ENCODE data around the gene RFX4.

GRCh38 chr12:106715582-106715981 is 132.8 kb downstream of the RFX4 start:
- TF ChIP-seq POLR2AphosphoS5 (IDR thresholded peaks at IDR 0.05; ENCODE audit: low read depth, low read length) = no peak
- TF ChIP-seq POLR2A (IDR thresholded peaks at IDR 0.05; ENCODE audit: low read depth, low read length) = no peak
- TF ChIP-seq SPI1 (IDR thresholded peaks at IDR 0.05; ENCODE audit: low read depth, low read length) = no peak
- no peak for TF ChIP-seq TAF1 (IDR thresholded peaks at IDR 0.05; ENCODE audit: low read depth, low read length)
- no peak for TF ChIP-seq PAX5 (IDR thresholded peaks at IDR 0.05; ENCODE audit: insufficient read depth, low read length, severe bottlenecking)
- no peak for TF ChIP-seq POU2F2 (IDR thresholded peaks at IDR 0.05; ENCODE audit: low read depth, low read length)
